ENCODE data around the gene ARSJ.

The ARSJ gene

GRCh38 chr4:113979148-113979904, at the start of gene ARSJ:
ARSJ (minus strand) TSS chr4:113979647; CDS start chr4:113978834, 813 bp downstream.
- ChIA-PET CTCF (interaction anchor here (0.9 kb wide), 1 partner anchor 10 kb away, joined by 3 read pairs; no protein-coding TSS in a partner anchor), POLR2A (no interaction called here)
- DNase-seq (ENCODE audit: extremely low spot score) = peak; percentile 17
- no peak for TF ChIP-seq CTCF (IDR thresholded peaks at IDR 0.05; ENCODE audit: control extremely low read depth, extremely low read depth, low read depth, missing control alignments)

GRCh38 chr4:114028071-114028470, 48.6 kb upstream of the ARSJ start:
- no peak for TF ChIP-seq CTCF (IDR thresholded peaks at IDR 0.05; ENCODE audit: control extremely low read depth, extremely low read depth, low read depth, missing control alignments)
- DNase-seq (ENCODE audit: extremely low spot score) = no peak
- ChIA-PET POLR2A (no interaction called here), CTCF (no interaction called here)

GRCh38 chr4:114027596-114027995, 48.1 kb upstream of the ARSJ start:
- CTCF ChIA-PET = no interaction called here
- POLR2A ChIA-PET = no interaction called here
- DNase-seq (ENCODE audit: extremely low spot score) = no peak
- TF ChIP-seq CTCF (IDR thresholded peaks at IDR 0.05; ENCODE audit: control extremely low read depth, extremely low read depth, low read depth, missing control alignments) = no peak

GRCh38 chr4:114026447-114026846, 47.0 kb upstream of the ARSJ start:
- ChIA-PET POLR2A (no interaction called here), CTCF (no interaction called here)
- no peak for DNase-seq (ENCODE audit: extremely low spot score)

GRCh38 chr4:114025176-114025777, 45.8 kb upstream of the ARSJ start:
- POLR2A ChIA-PET = no interaction called here
- no peak for TF ChIP-seq CTCF (IDR thresholded peaks at IDR 0.05; ENCODE audit: control extremely low read depth, extremely low read depth, low read depth, missing control alignments)
- CTCF ChIA-PET = interaction anchor here (0.7 to 1.0 kb wide), 2 partner anchors 37 to 384 kb away, joined by 3 read pairs; no protein-coding TSS in a partner anchor
- no peak for DNase-seq (ENCODE audit: extremely low spot score)

More at GRCh38 chr4:114026447-114026846, 47.0 kb upstream of the ARSJ start:
- no peak for TF ChIP-seq CTCF (IDR thresholded peaks at IDR 0.05; ENCODE audit: control extremely low read depth, extremely low read depth, low read depth, missing control alignments)

- no peak for TF ChIP-seq CTCF (IDR thresholded peaks at IDR 0.05; ENCODE audit: control extremely low read depth, extremely low read depth, low read depth, missing control alignments)
- no peak for DNase-seq (ENCODE audit: extremely low spot score)
- CTCF ChIA-PET = no interaction called here
- POLR2A ChIA-PET = no interaction called here
Observed at GRCh38 chr4:114021451-114021850, 42.0 kb upstream of the ARSJ start.
